ENCODE data around the gene RIMS1.
"Not testable (repeated sequence)": the region's sequence is repeated elsewhere in the genome, so short reads cannot be mapped to it uniquely, and the experiment has no call there.

RIMS1 gene

GRCh38 chr6:72006591-72006990, 120.2 kb downstream of the RIMS1 start:
- not testable (repeated sequence) for DNase-seq; H3K4me1 Mint-ChIP-seq (ENCODE audit: low read depth in 2 of 2); H3K27me3 Mint-ChIP-seq; H3K4me3 Mint-ChIP-seq; H3K36me3 Mint-ChIP-seq (ENCODE audit: insufficient read depth); H3K27ac Mint-ChIP-seq; ATAC-seq (replicated peaks)
- peaks cover 9 to 16% of the 10 kb centered on the region in 2 donors for H3K9me3 Mint-ChIP-seq

- no peak for ATAC-seq (replicated peaks)
- no peaks in the 10 kb centered on the region for H3K27me3 Mint-ChIP-seq
Measured at GRCh38 chr6:72022830-72023229, 136.5 kb downstream of the RIMS1 start.

GRCh38 chr6:72031471-72031870, 145.1 kb downstream of the RIMS1 start:
- H3K4me3 Mint-ChIP-seq = no peak overlapping the region
- ATAC-seq (replicated peaks) (no peak), DNase-seq (no peak)

More at GRCh38 chr6:72022830-72023229, 136.5 kb downstream of the RIMS1 start:
- H3K4me3 Mint-ChIP-seq = no peak overlapping the region
- no peak overlapping the region for H3K27ac Mint-ChIP-seq
- no peaks in the 10 kb centered on the region for H3K36me3 Mint-ChIP-seq (ENCODE audit: insufficient read depth)
- no peak for DNase-seq
- peaks cover 0 to 11% of the 10 kb centered on the region in 2 donors for H3K9me3 Mint-ChIP-seq
- H3K4me1 Mint-ChIP-seq (ENCODE audit: low read depth in 2 of 2) = no peaks in the 10 kb centered on the region

GRCh38 chr6:72032086-72032485, 145.7 kb downstream of the RIMS1 start:
- no peak for ATAC-seq (replicated peaks)
- Mint-ChIP-seq H3K36me3 (ENCODE audit: insufficient read depth) (no peaks in the 10 kb centered on the region), H3K4me3 (no peak overlapping the region), H3K27ac (no peak overlapping the region), H3K27me3 (no peaks in the 10 kb centered on the region), H3K4me1 (ENCODE audit: low read depth in 2 of 2) (no peaks in the 10 kb centered on the region), H3K9me3 (no peaks in the 10 kb centered on the region)
- DNase-seq = no peak

More at GRCh38 chr6:72031471-72031870, 145.1 kb downstream of the RIMS1 start:
- Mint-ChIP-seq H3K9me3 (no peaks in the 10 kb centered on the region), H3K36me3 (ENCODE audit: insufficient read depth) (no peaks in the 10 kb centered on the region), H3K4me1 (ENCODE audit: low read depth in 2 of 2) (no peaks in the 10 kb centered on the region), H3K27ac (no peak overlapping the region), H3K27me3 (no peaks in the 10 kb centered on the region)

- Mint-ChIP-seq H3K9me3 (no peaks in the 10 kb centered on the region), H3K4me1 (ENCODE audit: low read depth in 2 of 2) (no peaks in the 10 kb centered on the region), H3K4me3 (no peak overlapping the region), H3K36me3 (ENCODE audit: insufficient read depth) (no peaks in the 10 kb centered on the region), H3K27me3 (no peaks in the 10 kb centered on the region), H3K27ac (no peak overlapping the region)
- no peak for DNase-seq
- ATAC-seq (replicated peaks) = no peak
Measured at GRCh38 chr6:72035486-72035885, 149.1 kb downstream of the RIMS1 start.

GRCh38 chr6:72035966-72036365, 149.6 kb downstream of the RIMS1 start:
- H3K4me1 Mint-ChIP-seq (ENCODE audit: low read depth in 2 of 2) = no peaks in the 10 kb centered on the region
- ATAC-seq (replicated peaks) (no peak), DNase-seq (no peak)
- H3K9me3 Mint-ChIP-seq = no peaks in the 10 kb centered on the region
- no peak overlapping the region for H3K4me3 Mint-ChIP-seq
- no peak overlapping the region for H3K27ac Mint-ChIP-seq
- H3K36me3 Mint-ChIP-seq (ENCODE audit: insufficient read depth) = no peaks in the 10 kb centered on the region
- H3K27me3 Mint-ChIP-seq = no peaks in the 10 kb centered on the region

GRCh38 chr6:72037006-72037405, 150.7 kb downstream of the RIMS1 start:
- H3K4me1 Mint-ChIP-seq (ENCODE audit: low read depth in 2 of 2) = no peaks in the 10 kb centered on the region
- H3K27ac Mint-ChIP-seq = no peak overlapping the region
- H3K9me3 Mint-ChIP-seq = no peaks in the 10 kb centered on the region
- DNase-seq = no peak
- H3K4me3 Mint-ChIP-seq = no peak overlapping the region
- H3K36me3 Mint-ChIP-seq (ENCODE audit: insufficient read depth) = no peaks in the 10 kb centered on the region
- ATAC-seq (replicated peaks) = no peak
- H3K27me3 Mint-ChIP-seq = no peaks in the 10 kb centered on the region

- DNase-seq (no peak), ATAC-seq (replicated peaks) (no peak)
- no peak overlapping the region for H3K27ac Mint-ChIP-seq
- H3K36me3 Mint-ChIP-seq (ENCODE audit: insufficient read depth) = no peaks in the 10 kb centered on the region
- H3K4me1 Mint-ChIP-seq (ENCODE audit: low read depth in 2 of 2) = no peaks in the 10 kb centered on the region
- H3K4me3 Mint-ChIP-seq = no peak overlapping the region
- H3K9me3 Mint-ChIP-seq = no peaks in the 10 kb centered on the region
- H3K27me3 Mint-ChIP-seq = no peaks in the 10 kb centered on the region
Measured at GRCh38 chr6:72040111-72040510, 153.8 kb downstream of the RIMS1 start.

- Mint-ChIP-seq H3K36me3 (ENCODE audit: insufficient read depth) (no peaks in the 10 kb centered on the region), H3K27me3 (no peaks in the 10 kb centered on the region), H3K27ac (no peak overlapping the region), H3K4me3 (no peak overlapping the region), H3K4me1 (ENCODE audit: low read depth in 2 of 2) (no peaks in the 10 kb centered on the region), H3K9me3 (no peaks in the 10 kb centered on the region)
- no peak for ATAC-seq (replicated peaks)
- DNase-seq = no peak
Measured at GRCh38 chr6:72042088-72042487, 155.7 kb downstream of the RIMS1 start.

- DNase-seq = no peak
- Mint-ChIP-seq H3K4me3 (no peak overlapping the region), H3K4me1 (ENCODE audit: low read depth in 2 of 2) (no peaks in the 10 kb centered on the region), H3K27me3 (no peaks in the 10 kb centered on the region), H3K27ac (no peak overlapping the region), H3K9me3 (peaks cover 0 to 8% of the 10 kb centered on the region in 2 donors), H3K36me3 (ENCODE audit: insufficient read depth) (no peaks in the 10 kb centered on the region)
- no peak for ATAC-seq (replicated peaks)
Measured at GRCh38 chr6:72048080-72048479, 161.7 kb downstream of the RIMS1 start.

GRCh38 chr6:72049376-72049775, 163.0 kb downstream of the RIMS1 start:
- Mint-ChIP-seq H3K27ac (no peak overlapping the region), H3K4me3 (no peak overlapping the region), H3K4me1 (ENCODE audit: low read depth in 2 of 2) (no peaks in the 10 kb centered on the region), H3K9me3 (peaks cover 2 to 8% of the 10 kb centered on the region in 2 donors), H3K36me3 (ENCODE audit: insufficient read depth) (no peaks in the 10 kb centered on the region), H3K27me3 (no peaks in the 10 kb centered on the region)
- ATAC-seq (replicated peaks) (no peak), DNase-seq (no peak)

GRCh38 chr6:72061286-72061685, 174.9 kb downstream of the RIMS1 start:
- H3K9me3 Mint-ChIP-seq = peaks cover 7 to 9% of the 10 kb centered on the region in 2 donors
- no peak for DNase-seq
- no peak overlapping the region for H3K4me3 Mint-ChIP-seq
- H3K27ac Mint-ChIP-seq = no peak overlapping the region
- peaks cover 4% of the 10 kb centered on the region for H3K36me3 Mint-ChIP-seq (ENCODE audit: insufficient read depth)
- no peak for ATAC-seq (replicated peaks)
- H3K27me3 Mint-ChIP-seq = no peaks in the 10 kb centered on the region
- no peaks in the 10 kb centered on the region for H3K4me1 Mint-ChIP-seq (ENCODE audit: low read depth in 2 of 2)

GRCh38 chr6:72064399-72064975, 178.1 kb downstream of the RIMS1 start:
- Mint-ChIP-seq H3K9me3 (peaks cover 9 to 10% of the 10 kb centered on the region in 2 donors), H3K27me3 (no peaks in the 10 kb centered on the region), H3K4me3 (no peak overlapping the region), H3K36me3 (ENCODE audit: insufficient read depth) (peaks cover 4% of the 10 kb centered on the region), H3K4me1 (ENCODE audit: low read depth in 2 of 2) (no peaks in the 10 kb centered on the region), H3K27ac (no peak overlapping the region)
- DNase-seq (no peak), ATAC-seq (replicated peaks) (no peak)

GRCh38 chr6:72078096-72078495, 191.7 kb downstream of the RIMS1 start:
- no peak overlapping the region for H3K4me3 Mint-ChIP-seq

More at GRCh38 chr6:72078096-72078495, 191.7 kb downstream of the RIMS1 start:
- no peak overlapping the region for H3K27ac Mint-ChIP-seq
- H3K27me3 Mint-ChIP-seq = no peaks in the 10 kb centered on the region
- H3K4me1 Mint-ChIP-seq (ENCODE audit: low read depth in 2 of 2) = no peaks in the 10 kb centered on the region
- ATAC-seq (replicated peaks) (no peak), DNase-seq (no peak)
- H3K36me3 Mint-ChIP-seq (ENCODE audit: insufficient read depth) = no peaks in the 10 kb centered on the region
- peaks cover 4 to 6% of the 10 kb centered on the region in 2 donors for H3K9me3 Mint-ChIP-seq

All from effector memory CD8-positive, alpha-beta T cell (primary cell).